Neural progenitor cell (in vitro differentiated cells): ENCODE results near the gene CD274. TPM values are rescaled to one million over a fixed set of nuclear protein-coding genes. Genes with fewer than 3 reads are reported as not detected.
A peak's percentile ranks its signal among the peaks of the same experiment; 100 is the strongest.

Source experiments
- DNase-seq: peaks from one replicate; pipeline ENCODE4 v3.0.0-alpha.2; 2016; ENCODE audit warnings: low spot score
- H2AFZ ChIP-seq: fragments of 200-600 bp; sonication (generic); replicated peaks from 2 replicates; pipeline ENCODE4 v1.6.1; 2016; ENCODE audit warnings: antibody characterized with exemption
- H3F3A ChIP-seq: fragments of 200-600 bp; sonication (generic); 2 replicates; pipeline ENCODE4 v1.6.1; 2016; ENCODE audit warnings: antibody characterized with exemption, low read depth
- H3K27ac ChIP-seq: fragments of 200-600 bp; sonication (generic); 2 replicates; pipeline ENCODE4 v1.5.1; 2016; ENCODE audit warnings: mild to moderate bottlenecking
- H3K27me3 ChIP-seq: fragments of 200-600 bp; sonication (generic); 2 replicates; pipeline ENCODE4 v1.6.1; 2016; ENCODE audit warnings: mild to moderate bottlenecking, moderate library complexity
- H3K36me3 ChIP-seq: fragments of 200-600 bp; sonication (generic); 2 replicates; pipeline ENCODE4 v1.5.1; 2016
- H3K4me1 ChIP-seq: fragments of 200-600 bp; sonication (generic); 2 replicates; pipeline ENCODE4 v1.6.1; 2016; ENCODE audit warnings: mixed run types
- H3K4me2 ChIP-seq: fragments of 200-600 bp; sonication (generic); 2 replicates; pipeline ENCODE4 v1.6.1; 2016
- H3K4me3 ChIP-seq: fragments of 200-600 bp; sonication (generic); 2 replicates; pipeline ENCODE4 v1.5.1; 2016
- H3K79me2 ChIP-seq: fragments of 200-600 bp; sonication (generic); 2 replicates; pipeline ENCODE4 v1.6.1; 2016; ENCODE audit warnings: low read depth
- H3K9ac ChIP-seq: fragments of 200-600 bp; sonication (generic); 2 replicates; pipeline ENCODE4 v1.6.1; 2016
- H3K9me3 ChIP-seq: fragments of 200-600 bp; sonication (generic); 2 replicates; pipeline ENCODE4 v1.5.1; 2016; ENCODE audit warnings: low read depth
- H4K20me1 ChIP-seq: fragments of 200-600 bp; sonication (generic); 2 replicates; pipeline ENCODE4 v1.6.1; 2016; ENCODE audit warnings: low read depth
- H3K27ac Mint-ChIP-seq: 3 replicates; pipeline ENCODE4 v1.8.0; 2021; ENCODE audit warnings: mixed read lengths
- H3K27me3 Mint-ChIP-seq: 2 replicates; pipeline ENCODE4 v1.8.0; 2022; ENCODE audit warnings: low read depth, mild to moderate bottlenecking, inconsistent platforms, moderate library complexity, mixed read lengths; ENCODE audit not compliant: insufficient read depth
- H3K36me3 Mint-ChIP-seq: 3 replicates; pipeline ENCODE4 v1.8.0; 2021; ENCODE audit warnings: mixed read lengths
- H3K4me1 Mint-ChIP-seq: 3 replicates; pipeline ENCODE4 v1.8.0; 2021; ENCODE audit warnings: mixed read lengths
- H3K4me3 Mint-ChIP-seq: 3 replicates; pipeline ENCODE4 v1.8.0; 2021; ENCODE audit warnings: mild to moderate bottlenecking, moderate library complexity, mixed read lengths
- H3K9me3 Mint-ChIP-seq: 3 replicates; pipeline ENCODE4 v1.8.0; 2020; ENCODE audit warnings: mixed read lengths
- CTCF ChIP-seq: fragments of 200-600 bp; sonication (generic); IDR thresholded peaks from 2 replicates; pipeline ENCODE4 v1.5.1; 2017; ENCODE audit warnings: antibody characterized with exemption, mild to moderate bottlenecking
- EZH2 ChIP-seq: fragments of 200-600 bp; sonication (generic); IDR thresholded peaks from 2 replicates; pipeline ENCODE4 v1.6.1; 2017; ENCODE audit warnings: antibody characterized with exemption, mild to moderate bottlenecking, moderate library complexity
- EZH2phosphoT487 ChIP-seq: fragments of 200-600 bp; sonication (generic); IDR thresholded peaks from 2 replicates; pipeline ENCODE4 v1.6.1; 2017; ENCODE audit warnings: antibody characterized with exemption
- total RNA-seq: library from RNA; depleted of rRNA; stranded (reverse); fragments of >200 nt; gene quantifications from 2 replicates; pipeline ENCODE4 v1.2.3, GENCODE V29; 2015; ENCODE audit warnings: low replicate concordance

CD274 gene
- total RNA-seq, 1 donor from 2014 or later = not detected

- TF ChIP-seq EZH2 (no peak), CTCF (no peak), EZH2phosphoT487 (no peak)
- peaks cover 3% of the 10 kb centered on the region for H3K4me1 ChIP-seq
These were observed 14.4 kb upstream of the CD274 start for GRCh38 chr9:5435912-5436311.

GRCh38 chr9:5436441-5436840, 13.9 kb upstream of the CD274 start:
- H3K4me1 ChIP-seq = peaks cover 3% of the 10 kb centered on the region
- peaks cover 17% of the 10 kb centered on the region for H3K9me3 Mint-ChIP-seq
- H3K36me3 ChIP-seq = peaks cover 5% of the 10 kb centered on the region
- no peaks in the 10 kb centered on the region for H4K20me1 ChIP-seq
- H3K36me3 Mint-ChIP-seq = peaks cover 24% of the 10 kb centered on the region
- H2AFZ ChIP-seq = no peak overlapping the region
- no peaks in the 10 kb centered on the region for H3K79me2 ChIP-seq
- peak overlapping the region; percentile 97 for H3K4me3 Mint-ChIP-seq
- peaks cover 22% of the 10 kb centered on the region for H3K4me1 Mint-ChIP-seq
- no peaks in the 10 kb centered on the region for H3K27me3 ChIP-seq
- peak overlapping the region; percentile 74 for H3K4me2 ChIP-seq
- H3K27ac ChIP-seq = no peak overlapping the region
- no peak overlapping the region for H3K9ac ChIP-seq
- peak overlapping the region; percentile 54 for H3K4me3 ChIP-seq
- TF ChIP-seq EZH2 (no peak), CTCF (no peak), EZH2phosphoT487 (no peak)
- peaks cover 7% of the 10 kb centered on the region for H3F3A ChIP-seq
- no peak overlapping the region for H3K27ac Mint-ChIP-seq
- no peak for DNase-seq
- peaks cover 9% of the 10 kb centered on the region for H3K27me3 Mint-ChIP-seq
- H3K9me3 ChIP-seq = no peaks in the 10 kb centered on the region

More at GRCh38 chr9:5435912-5436311, 14.4 kb upstream of the CD274 start:
- no peak overlapping the region for H3K27ac ChIP-seq
- H3K27me3 ChIP-seq = no peaks in the 10 kb centered on the region
- no peak overlapping the region for H3K4me3 Mint-ChIP-seq
- H3F3A ChIP-seq = peaks cover 7% of the 10 kb centered on the region
- H3K4me1 Mint-ChIP-seq = peaks cover 22% of the 10 kb centered on the region
- H3K9me3 Mint-ChIP-seq = peaks cover 17% of the 10 kb centered on the region
- no peak overlapping the region for H3K27ac Mint-ChIP-seq
- H3K36me3 Mint-ChIP-seq = peaks cover 27% of the 10 kb centered on the region
- peaks cover 9% of the 10 kb centered on the region for H3K27me3 Mint-ChIP-seq
- no peaks in the 10 kb centered on the region for H3K9me3 ChIP-seq
- no peaks in the 10 kb centered on the region for H3K79me2 ChIP-seq
- H3K4me3 ChIP-seq = no peak overlapping the region
- no peak for DNase-seq
- peaks cover 5% of the 10 kb centered on the region for H3K36me3 ChIP-seq
- no peak overlapping the region for H3K4me2 ChIP-seq
- H2AFZ ChIP-seq = no peak overlapping the region
- no peaks in the 10 kb centered on the region for H4K20me1 ChIP-seq
- no peak overlapping the region for H3K9ac ChIP-seq

GRCh38 chr9:5437254-5438216, 12.8 kb upstream of the CD274 start, which contains the start of gene PLGRKT:
TSS of gene PLGRKT (minus strand) at chr9:5437925. CDS start at chr9:5431977, 5,948 bp downstream.
- Histone ChIP-seq H4K20me1 (no peaks in the 10 kb centered on the region), H3F3A (peaks cover 7% of the 10 kb centered on the region), H3K9me3 (no peaks in the 10 kb centered on the region), H3K4me1 (peaks cover 3% of the 10 kb centered on the region), H3K27ac (no peak within 1 kb of the TSS), H3K4me3 (peak within 1 kb of the TSS; percentile 54), H3K36me3 (peaks cover 5% of the 10 kb centered on the region), H2AFZ (peak within 1 kb of the TSS; percentile 30), H3K4me2 (peak within 1 kb of the TSS; percentile 74), H3K79me2 (no peaks in the 10 kb centered on the region), H3K27me3 (no peaks in the 10 kb centered on the region), H3K9ac (peak within 1 kb of the TSS; percentile 18)
- DNase-seq = peak; percentile 94
- Mint-ChIP-seq H3K27me3 (peaks cover 9% of the 10 kb centered on the region), H3K9me3 (peaks cover 10% of the 10 kb centered on the region), H3K4me3 (peak within 1 kb of the TSS; percentile 97), H3K27ac (peak within 1 kb of the TSS; percentile 59), H3K36me3 (peaks cover 16% of the 10 kb centered on the region), H3K4me1 (peaks cover 22% of the 10 kb centered on the region)
- TF ChIP-seq CTCF (peak; percentile 35), EZH2phosphoT487 (no peak), EZH2 (peak; percentile 29)
